Stimulated activated naive CD4-positive, alpha-beta T cell (primary cell): Measurements from ENCODE around the gene DNASE1.

Experiments
- DNase-seq, 6 experiments: peaks; one replicate each; lab custom pipeline; 2025; lab: John Stamatoyannopoulos, UW

The DNASE1 gene

DNA sequence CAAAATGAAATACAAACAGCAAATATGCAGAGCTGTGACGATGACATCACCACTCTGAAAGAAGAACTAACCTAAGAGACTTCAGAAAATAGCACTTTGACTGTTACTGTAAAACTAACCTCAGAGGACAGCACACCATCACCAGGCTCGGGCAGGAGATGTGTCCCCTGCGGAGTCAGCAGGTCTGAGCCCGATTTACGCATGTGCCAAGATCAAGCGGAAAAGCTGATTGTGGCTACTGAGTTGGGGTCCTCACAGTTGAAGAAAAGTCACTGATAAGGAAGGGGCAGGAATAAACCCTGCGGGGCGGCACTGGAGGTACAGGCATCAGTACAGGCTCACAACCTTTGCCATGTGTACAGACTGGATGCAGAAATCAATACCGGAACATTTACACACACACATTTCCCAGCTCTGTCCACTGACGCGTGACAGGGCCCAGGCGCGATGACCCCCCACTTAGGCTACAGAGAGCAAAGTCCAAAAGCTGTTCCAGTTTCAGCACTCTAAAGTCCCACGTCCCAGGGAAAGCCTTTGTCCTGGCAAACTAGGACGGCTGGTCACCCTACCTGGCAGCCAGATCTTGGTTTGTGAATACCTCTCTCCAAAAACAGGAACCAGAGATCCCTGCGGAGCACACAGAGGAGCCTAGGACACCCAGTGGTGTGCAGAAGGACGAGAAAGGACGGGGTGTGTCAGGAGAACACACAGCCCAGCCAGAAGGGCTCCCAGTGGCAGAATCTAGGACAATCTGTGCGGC lies 41.3 kb downstream of the DNASE1 start:
- no peak for DNase-seq

DNA sequence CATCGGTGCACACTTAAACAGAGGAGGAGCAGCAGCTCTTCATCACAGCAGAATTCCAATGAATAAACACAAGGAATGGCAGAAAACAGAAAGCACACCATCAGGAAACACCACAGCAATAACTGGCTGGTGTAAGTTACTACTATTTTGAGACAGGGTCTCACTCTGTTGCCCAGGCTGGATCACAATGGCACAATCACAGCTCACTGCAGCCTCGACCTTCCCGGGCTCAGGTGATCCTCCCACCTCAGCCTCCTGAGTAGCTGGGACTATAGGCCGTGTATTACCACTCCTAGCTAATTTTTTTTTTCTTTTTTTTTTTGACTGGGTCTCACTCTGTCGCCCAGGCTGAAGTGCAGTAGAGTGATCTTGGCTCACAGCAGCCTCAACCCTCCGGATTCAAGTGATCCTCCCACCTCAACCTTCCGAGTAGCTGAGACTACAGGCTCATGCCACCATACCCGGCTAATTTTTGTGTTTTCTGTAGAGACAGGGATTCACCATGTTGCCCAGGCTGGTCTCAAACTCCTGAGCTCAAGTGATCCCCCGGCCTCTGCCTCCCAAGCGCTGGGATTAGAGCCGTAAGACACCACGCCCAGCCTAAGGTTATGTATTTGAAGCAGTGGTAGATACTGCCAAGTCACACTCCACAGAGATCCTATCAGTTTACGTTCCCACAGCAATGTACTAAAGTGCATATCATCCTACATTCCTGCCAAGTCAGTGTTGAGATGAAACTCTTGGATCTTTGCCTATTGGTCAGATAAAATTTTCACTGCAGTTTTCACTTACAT lies 42.1 kb downstream of the DNASE1 start:
- DNase-seq, result no peak

DNA sequence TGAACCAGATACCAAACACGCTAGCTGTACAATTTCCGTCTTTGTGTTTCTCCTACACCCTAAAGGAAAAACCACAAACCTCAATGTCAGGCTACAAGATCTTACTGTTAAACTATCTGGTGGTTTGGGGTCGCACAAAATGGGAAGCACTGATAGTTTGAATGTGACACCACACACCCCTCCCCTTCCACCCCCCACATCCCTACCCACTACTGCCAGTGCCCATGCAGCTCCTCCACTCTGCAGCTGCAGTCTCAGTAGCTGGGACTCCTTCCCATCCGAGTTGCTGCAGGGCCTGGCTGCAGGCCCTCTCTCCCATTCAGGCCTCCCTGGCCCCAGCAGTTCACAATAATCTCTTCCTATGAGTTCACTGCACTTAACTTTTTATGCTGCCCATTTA lies 44.5 kb downstream of the DNASE1 start:
- no peak for DNase-seq

DNA sequence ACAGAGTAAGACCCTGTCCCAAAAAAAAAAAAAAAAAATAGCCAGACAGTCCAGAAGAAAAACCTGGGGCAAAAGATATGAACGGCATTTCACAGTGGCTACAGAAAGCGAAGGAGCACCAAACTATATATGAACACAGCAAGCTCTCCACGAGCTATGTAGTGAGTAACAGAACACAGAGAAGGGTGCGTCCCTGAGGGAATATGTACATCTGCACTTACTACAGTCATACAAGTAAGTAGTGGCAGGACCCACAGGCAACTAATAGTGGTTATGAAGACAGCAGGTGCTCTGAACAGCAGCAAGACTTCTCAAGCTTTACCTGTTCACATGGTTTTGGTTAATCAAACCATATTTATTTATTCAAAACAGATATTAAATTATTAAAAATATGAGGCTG lies 47.0 kb downstream of the DNASE1 start:
- DNase-seq, result no peak

DNA sequence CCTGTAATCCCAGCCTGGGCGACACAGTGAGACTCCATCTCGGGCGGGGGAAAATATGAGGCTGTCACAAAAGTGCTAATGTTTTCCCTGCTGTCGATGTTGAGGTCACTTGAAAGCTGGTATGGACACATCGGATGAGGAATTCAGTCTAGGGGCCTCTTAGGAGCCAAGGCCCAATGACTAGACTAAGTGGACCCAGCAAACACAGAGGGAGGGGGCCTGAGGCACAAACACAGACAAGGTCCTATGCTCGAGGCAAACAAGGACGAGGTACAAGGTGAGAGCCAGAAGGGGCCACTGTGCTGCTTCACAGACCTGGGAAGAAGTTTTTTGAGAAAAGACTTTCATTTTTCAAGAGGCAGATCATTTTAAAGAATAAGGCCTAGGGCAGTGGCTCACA lies 47.6 kb downstream of the DNASE1 start:
- DNase-seq, result no peak

DNA sequence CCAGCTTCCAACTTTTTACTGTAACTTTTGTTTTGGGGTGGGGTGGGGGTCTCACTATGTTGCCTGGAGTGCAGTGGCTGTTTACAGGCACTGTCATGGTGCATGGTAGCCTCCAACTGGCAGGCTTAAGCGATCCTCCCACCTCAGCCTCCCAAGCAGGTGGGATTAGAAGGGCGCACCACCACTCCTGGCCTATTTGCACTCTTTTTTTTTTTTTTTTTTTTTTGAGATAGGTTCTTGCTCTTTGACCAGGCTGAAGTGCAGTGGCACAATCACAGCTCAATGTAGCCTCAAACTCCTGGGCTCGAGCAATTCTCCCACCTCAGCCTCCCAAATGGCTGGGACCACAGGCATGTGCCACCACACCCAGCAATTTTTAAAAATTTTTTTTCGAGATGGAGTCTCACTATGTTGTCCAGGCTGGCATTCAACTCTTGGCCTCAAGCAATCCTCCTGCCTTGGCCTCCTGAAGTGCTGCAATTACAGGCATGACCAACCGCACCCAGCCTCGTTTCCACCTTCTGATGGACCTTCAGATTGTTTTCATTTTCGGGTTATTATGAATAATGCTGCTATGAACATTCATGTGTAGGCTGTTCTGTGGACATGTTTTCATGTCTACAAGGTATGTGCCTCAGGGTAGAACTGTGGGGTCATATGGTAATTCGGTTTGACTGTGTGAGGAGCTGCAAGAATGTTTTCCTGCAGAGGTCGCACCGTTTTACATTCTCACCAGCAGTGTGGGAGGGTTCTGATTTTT lies 51.9 kb downstream of the DNASE1 start:
- DNase-seq, result no peak
